Muscle layer of duodenum (tissue), 2 donors: ENCODE measurements around the gene DSCAM.

ENCODE experiments used
- H3K27ac ChIP-seq: one replicate; pipeline ENCODE4 v1.7.0; 2013; ENCODE audit warnings: mild to moderate bottlenecking, low read length
- H3K27me3 ChIP-seq: one replicate; pipeline ENCODE4 v1.7.0; 2013; ENCODE audit warnings: low read depth, mild to moderate bottlenecking, control low read depth, low read length
- H3K36me3 ChIP-seq, 2 donors: one replicate each; pipeline ENCODE4 v1.7.0; 2013; ENCODE audit warnings: low read length in 2 of 2, control low read depth in 1 of 2, mild to moderate bottlenecking in 1 of 2; ENCODE audit not compliant: insufficient read depth in 2 of 2, control insufficient read depth in 1 of 2
- H3K4me1 ChIP-seq, 2 donors: one replicate each; pipeline ENCODE4 v1.7.0; 2013; ENCODE audit warnings: low read length in 2 of 2, mild to moderate bottlenecking in 2 of 2, control low read depth in 1 of 2, moderate library complexity in 1 of 2; ENCODE audit not compliant: insufficient read depth in 2 of 2, control insufficient read depth in 1 of 2
- H3K4me3 ChIP-seq, 2 donors: one replicate each; pipeline ENCODE4 v1.7.0; 2013; ENCODE audit warnings: low read length in 2 of 2, low read depth in 1 of 2, mild to moderate bottlenecking in 1 of 2
- H3K9me3 ChIP-seq, 2 donors: one replicate each; pipeline ENCODE4 v1.7.0; 2013; ENCODE audit warnings: low read length in 2 of 2, control low read depth in 1 of 2, mild to moderate bottlenecking in 1 of 2; ENCODE audit not compliant: control insufficient read depth in 1 of 2
- donor health status: healthy.

The DSCAM gene

GRCh38 chr21:40136571-40136970, 710.4 kb downstream of the DSCAM start:
- peaks cover 3% of the 10 kb centered on the region in 2 donors for H3K9me3 ChIP-seq
- no peaks in the 10 kb centered on the region for H3K4me1 ChIP-seq
- H3K27me3 ChIP-seq: no peaks in the 10 kb centered on the region
- no peaks in the 10 kb centered on the region for H3K36me3 ChIP-seq
- H3K27ac ChIP-seq: no peak overlapping the region
- H3K4me3 ChIP-seq: no peak overlapping the region

- Histone ChIP-seq H3K9me3 (peaks cover 3% of the 10 kb centered on the region in 2 donors), H3K27ac (no peak overlapping the region), H3K4me1 (no peaks in the 10 kb centered on the region), H3K4me3 (no peak overlapping the region), H3K36me3 (no peaks in the 10 kb centered on the region), H3K27me3 (no peaks in the 10 kb centered on the region)
Measured at GRCh38 chr21:40134731-40135492, 712.0 kb downstream of the DSCAM start.

GRCh38 chr21:40130476-40130875, 716.5 kb downstream of the DSCAM start:
- no peak overlapping the region for H3K27ac ChIP-seq
- H3K27me3 ChIP-seq: no peaks in the 10 kb centered on the region
- no peaks in the 10 kb centered on the region for H3K36me3 ChIP-seq
- no peak overlapping the region for H3K4me3 ChIP-seq
- H3K9me3 ChIP-seq: peaks cover 3% of the 10 kb centered on the region in 2 donors
- no peaks in the 10 kb centered on the region for H3K4me1 ChIP-seq

GRCh38 chr21:40129809-40130208, 717.1 kb downstream of the DSCAM start:
- Histone ChIP-seq H3K9me3 (peaks cover 3% of the 10 kb centered on the region in 2 donors), H3K27me3 (no peaks in the 10 kb centered on the region), H3K36me3 (no peaks in the 10 kb centered on the region), H3K27ac (no peak overlapping the region), H3K4me1 (no peaks in the 10 kb centered on the region), H3K4me3 (no peak overlapping the region)

GRCh38 chr21:40128891-40129290, 718.1 kb downstream of the DSCAM start:
- Histone ChIP-seq H3K27me3 (no peaks in the 10 kb centered on the region), H3K36me3 (no peaks in the 10 kb centered on the region), H3K9me3 (peaks cover 3% of the 10 kb centered on the region in 2 donors), H3K4me3 (no peak overlapping the region), H3K27ac (no peak overlapping the region), H3K4me1 (no peaks in the 10 kb centered on the region)

- no peaks in the 10 kb centered on the region for H3K27me3 ChIP-seq
- no peak overlapping the region for H3K4me3 ChIP-seq
- H3K36me3 ChIP-seq: no peaks in the 10 kb centered on the region
- H3K9me3 ChIP-seq: no peaks in the 10 kb centered on the region
- H3K4me1 ChIP-seq: no peaks in the 10 kb centered on the region
- no peak overlapping the region for H3K27ac ChIP-seq
Measured at GRCh38 chr21:40120940-40121575, 725.9 kb downstream of the DSCAM start.

GRCh38 chr21:40118527-40118926, 728.4 kb downstream of the DSCAM start:
- no peak overlapping the region for H3K4me3 ChIP-seq
- no peaks in the 10 kb centered on the region for H3K36me3 ChIP-seq
- H3K4me1 ChIP-seq: no peaks in the 10 kb centered on the region
- no peaks in the 10 kb centered on the region for H3K9me3 ChIP-seq
- H3K27ac ChIP-seq: no peak overlapping the region
- no peaks in the 10 kb centered on the region for H3K27me3 ChIP-seq

GRCh38 chr21:40117236-40117635, 729.7 kb downstream of the DSCAM start:
- no peak overlapping the region for H3K27ac ChIP-seq
- H3K4me3 ChIP-seq: no peak overlapping the region
- H3K27me3 ChIP-seq: no peaks in the 10 kb centered on the region
- H3K9me3 ChIP-seq: no peaks in the 10 kb centered on the region
- H3K4me1 ChIP-seq: no peaks in the 10 kb centered on the region
- no peaks in the 10 kb centered on the region for H3K36me3 ChIP-seq

GRCh38 chr21:40115775-40116174, 731.2 kb downstream of the DSCAM start:
- Histone ChIP-seq H3K36me3 (no peaks in the 10 kb centered on the region), H3K4me3 (no peak overlapping the region), H3K4me1 (no peaks in the 10 kb centered on the region), H3K9me3 (no peaks in the 10 kb centered on the region), H3K27ac (no peak overlapping the region), H3K27me3 (no peaks in the 10 kb centered on the region)

GRCh38 chr21:40102682-40103081, 744.3 kb downstream of the DSCAM start:
- peaks cover 0 to 4% of the 10 kb centered on the region in 2 donors for H3K9me3 ChIP-seq
- H3K36me3 ChIP-seq: no peaks in the 10 kb centered on the region
- H3K4me3 ChIP-seq: no peak overlapping the region
- H3K4me1 ChIP-seq: no peaks in the 10 kb centered on the region
- no peaks in the 10 kb centered on the region for H3K27me3 ChIP-seq
- H3K27ac ChIP-seq: no peak overlapping the region

GRCh38 chr21:40099809-40100208, 747.1 kb downstream of the DSCAM start:
- Histone ChIP-seq H3K27me3 (no peaks in the 10 kb centered on the region), H3K4me1 (no peaks in the 10 kb centered on the region), H3K4me3 (no peak overlapping the region), H3K36me3 (no peaks in the 10 kb centered on the region), H3K9me3 (no peaks in the 10 kb centered on the region), H3K27ac (no peak overlapping the region)
